ENCODE results near the gene STK11. TPM values are rescaled to one million over a fixed set of nuclear protein-coding genes. Genes with fewer than 3 reads are reported as not detected.

The STK11 gene
- total RNA-seq, 4 donors from 2014 or later = 56.8 to 80.7 (median 60.9) TPM

- peak overlapping the region; percentile 70 to 100 (median 100) for H3K27ac ChIP-seq
- H3K9me3 ChIP-seq = no peaks in the 10 kb centered on the region
- peak overlapping the region; percentile 78 to 86 for H3K4me3 ChIP-seq
- H3K36me3 ChIP-seq = peaks cover under 1 to 23% of the 10 kb centered on the region in 2 donors
- H3K4me1 ChIP-seq = peaks cover under 1 to 75% (median 46%) of the 10 kb centered on the region in 3 donors
- H3K27me3 ChIP-seq = no peaks in the 10 kb centered on the region
- no peak for ATAC-seq
- WGBS, 2 donors (ENCODE audit: low coverage in 1 of 2) = no CpG with 5 or more reads among the region's 67 CpGs
- TF ChIP-seq POLR2A (IDR thresholded peaks at IDR 0.05) (peak in 1 of 2 donors; percentile 95), CTCF (IDR thresholded peaks at IDR 0.05) (no peak)
Measured at GRCh38 chr19:1249990-1250436, 44.4 kb downstream of the STK11 start.

DNA sequence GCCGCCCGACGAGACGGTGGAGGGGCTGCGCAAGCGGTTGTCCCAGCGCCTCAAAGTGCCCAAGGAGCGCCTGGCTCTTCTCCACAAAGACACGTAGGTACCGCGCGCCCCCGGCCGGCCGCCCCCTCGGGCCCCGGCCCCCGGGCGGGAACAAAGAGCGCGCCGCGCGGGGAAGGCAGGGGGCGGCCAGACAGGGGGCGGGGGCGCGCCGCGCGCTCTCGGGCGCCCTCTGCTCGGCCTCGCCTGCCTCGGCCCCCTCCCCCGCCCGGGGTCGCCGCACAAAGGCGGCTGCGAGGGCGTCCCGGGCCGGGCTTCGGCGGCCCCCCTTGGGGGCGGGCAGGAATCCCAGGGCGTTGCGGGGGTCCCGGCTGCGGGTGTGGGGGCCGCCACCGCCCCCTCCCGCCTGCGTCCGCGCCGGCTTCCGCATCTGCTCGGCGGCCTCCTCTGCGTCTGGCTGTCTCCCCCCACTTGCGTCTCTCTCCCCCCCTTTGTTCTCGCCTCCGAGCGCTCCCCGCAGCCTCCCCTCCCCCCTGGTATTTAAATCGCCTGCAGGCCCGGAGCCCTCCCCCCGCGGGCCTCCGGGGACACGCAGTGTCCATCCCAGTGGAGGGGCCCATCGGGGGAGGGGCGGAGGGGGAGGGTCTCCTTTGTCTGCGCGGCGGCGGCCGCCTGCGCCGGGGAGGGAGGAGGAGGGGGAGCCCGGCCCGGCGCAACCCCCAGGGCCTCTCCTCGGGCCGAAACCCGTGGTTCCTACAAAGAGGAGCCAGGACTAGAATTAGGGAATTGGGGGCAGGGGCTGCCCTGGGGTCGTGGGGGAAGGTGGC, 45.1 kb downstream of the STK11 start:
- peaks cover 3 to 30% of the 10 kb centered on the region in 2 donors for H3K36me3 ChIP-seq
- no CpG with 5 or more reads among the region's 90 CpGs for WGBS, 2 donors (ENCODE audit: low coverage in 1 of 2)
- no peaks in the 10 kb centered on the region for H3K27me3 ChIP-seq
- H3K27ac ChIP-seq = peak overlapping the region; percentile 70 to 100 (median 100)
- ATAC-seq = no peak
- peaks cover 0 to 75% (median 46%) of the 10 kb centered on the region in 3 donors for H3K4me1 ChIP-seq
- no peaks in the 10 kb centered on the region for H3K9me3 ChIP-seq
- H3K4me3 ChIP-seq = peak overlapping the region; percentile 78 to 86
- peak; percentile 12 to 27 for TF ChIP-seq POLR2A (IDR thresholded peaks at IDR 0.05)
- peak in 1 of 4 experiments; percentile 3 for TF ChIP-seq CTCF (IDR thresholded peaks at IDR 0.05)
- no peak for TF ChIP-seq EP300 (IDR thresholded peaks at IDR 0.05)
- TF ChIP-seq POLR2AphosphoS5 (IDR thresholded peaks at IDR 0.05) = no peak

- no peaks in the 10 kb centered on the region for H3K9me3 ChIP-seq
- ATAC-seq = no peak
- peak overlapping the region; percentile 70 to 100 (median 100) for H3K27ac ChIP-seq
- TF ChIP-seq EP300 (IDR thresholded peaks at IDR 0.05) (no peak), CTCF (IDR thresholded peaks at IDR 0.05) (no peak), POLR2AphosphoS5 (IDR thresholded peaks at IDR 0.05) (peak; percentile 53), POLR2A (IDR thresholded peaks at IDR 0.05) (peak; percentile 9 to 26)
- H3K36me3 ChIP-seq = peaks cover 3 to 39% of the 10 kb centered on the region in 2 donors
- peak overlapping the region; percentile 78 to 86 for H3K4me3 ChIP-seq
- 3% methylated on average over 4 of the region's 41 CpGs; no CpG with 5 or more reads in 1 of the 2 donors for WGBS, 2 donors (ENCODE audit: low coverage in 1 of 2)
- H3K4me1 ChIP-seq = peaks cover 0 to 75% (median 42%) of the 10 kb centered on the region in 3 donors
- H3K27me3 ChIP-seq = no peaks in the 10 kb centered on the region
Measured at GRCh38 chr19:1251330-1252220, 46.0 kb downstream of the STK11 start.

DNA sequence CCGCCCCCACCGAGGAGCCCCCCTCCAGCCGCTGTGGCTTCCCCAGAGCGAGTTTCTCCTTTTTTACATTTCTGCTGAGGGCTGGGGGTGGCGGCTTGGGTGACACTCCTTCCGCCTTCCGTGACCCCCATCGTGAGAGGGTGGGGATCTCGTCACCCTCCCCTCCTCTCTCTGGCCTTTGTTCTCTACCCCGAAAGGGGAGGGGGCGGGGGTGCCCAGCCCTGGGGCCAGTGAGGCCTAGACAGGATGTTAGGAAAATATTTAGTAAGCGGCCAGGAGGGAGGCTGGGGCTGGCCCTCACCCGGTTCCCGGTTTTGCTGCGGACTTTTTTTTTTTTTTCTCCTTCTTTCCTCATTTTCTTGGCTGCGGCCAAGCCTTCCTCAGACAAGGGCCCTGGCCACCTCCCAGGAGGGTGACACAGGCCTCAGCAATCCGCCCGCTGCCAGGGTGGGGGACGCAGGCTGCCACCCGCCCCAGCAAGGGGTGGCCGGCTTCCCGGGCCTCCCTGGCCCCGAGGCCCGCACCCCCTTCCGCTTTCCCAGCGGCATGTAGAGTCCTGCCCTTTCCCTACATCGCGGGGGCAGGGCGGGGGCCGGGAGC, 46.7 kb downstream of the STK11 start:
- Histone ChIP-seq H3K27ac (peak overlapping the region; percentile 70 to 100 (median 100)), H3K4me3 (peak overlapping the region; percentile 78 to 86), H3K27me3 (no peaks in the 10 kb centered on the region), H3K4me1 (peaks cover 0 to 75% (median 41%) of the 10 kb centered on the region in 3 donors), H3K9me3 (no peaks in the 10 kb centered on the region), H3K36me3 (peaks cover 3 to 46% of the 10 kb centered on the region in 2 donors)
- ATAC-seq = peak; percentile 57
- TF ChIP-seq CTCF (IDR thresholded peaks at IDR 0.05) (no peak), POLR2AphosphoS5 (IDR thresholded peaks at IDR 0.05) (peak; percentile 96), POLR2A (IDR thresholded peaks at IDR 0.05) (peak in 1 of 2 donors; percentile 31), EP300 (IDR thresholded peaks at IDR 0.05) (peak; percentile 31)
- 0% methylated on average over 9 of the region's 30 CpGs; no CpG with 5 or more reads in 1 of the 2 donors for WGBS, 2 donors (ENCODE audit: low coverage in 1 of 2)

Data from gastroesophageal sphincter (tissue), 4 donors.